HFF-Myc (cell line): Measurements from ENCODE around the gene JAM3.

Source experiments
- DNase-seq: peaks from one replicate; pipeline ENCODE4 v3.0.0-alpha.2; 2011; ENCODE audit warnings: low read depth; ENCODE audit errors: extremely low read depth
- H3K4me3 ChIP-seq: replicated peaks from 2 replicates; pipeline ENCODE4 v1.5.1; 2011; ENCODE audit warnings: low read depth, mild to moderate bottlenecking, control low read depth, low read length
- TF ChIP-seq, protein P1 (sequence below): IDR thresholded peaks from 2 replicates; pipeline ENCODE4 v1.5.1; 2012; ENCODE audit warnings: mild to moderate bottlenecking, low read depth, low read length, control low read depth; ENCODE audit errors: missing control alignments

The JAM3 gene

DNA sequence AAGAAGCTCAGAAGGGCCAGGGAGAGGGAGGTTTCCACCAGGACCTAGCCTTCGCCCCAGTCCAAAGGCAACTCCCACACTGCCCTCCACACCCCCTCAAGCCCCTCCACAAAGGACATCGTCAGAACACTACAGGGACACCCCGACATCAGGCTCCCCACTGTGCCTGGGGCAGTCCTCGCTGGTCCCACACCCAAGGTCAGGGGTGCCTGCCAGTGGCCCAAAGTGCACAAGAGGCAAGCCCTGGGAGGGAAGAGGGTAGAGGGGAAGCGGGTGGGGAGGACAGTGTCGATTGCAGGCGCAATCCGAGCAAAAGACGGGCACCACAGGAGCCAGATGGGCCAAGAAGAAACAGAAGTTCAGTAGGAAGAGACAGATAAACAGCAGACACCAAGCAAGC lies 35.6 kb upstream of the JAM3 start:
- TF ChIP-seq, protein P1, sequence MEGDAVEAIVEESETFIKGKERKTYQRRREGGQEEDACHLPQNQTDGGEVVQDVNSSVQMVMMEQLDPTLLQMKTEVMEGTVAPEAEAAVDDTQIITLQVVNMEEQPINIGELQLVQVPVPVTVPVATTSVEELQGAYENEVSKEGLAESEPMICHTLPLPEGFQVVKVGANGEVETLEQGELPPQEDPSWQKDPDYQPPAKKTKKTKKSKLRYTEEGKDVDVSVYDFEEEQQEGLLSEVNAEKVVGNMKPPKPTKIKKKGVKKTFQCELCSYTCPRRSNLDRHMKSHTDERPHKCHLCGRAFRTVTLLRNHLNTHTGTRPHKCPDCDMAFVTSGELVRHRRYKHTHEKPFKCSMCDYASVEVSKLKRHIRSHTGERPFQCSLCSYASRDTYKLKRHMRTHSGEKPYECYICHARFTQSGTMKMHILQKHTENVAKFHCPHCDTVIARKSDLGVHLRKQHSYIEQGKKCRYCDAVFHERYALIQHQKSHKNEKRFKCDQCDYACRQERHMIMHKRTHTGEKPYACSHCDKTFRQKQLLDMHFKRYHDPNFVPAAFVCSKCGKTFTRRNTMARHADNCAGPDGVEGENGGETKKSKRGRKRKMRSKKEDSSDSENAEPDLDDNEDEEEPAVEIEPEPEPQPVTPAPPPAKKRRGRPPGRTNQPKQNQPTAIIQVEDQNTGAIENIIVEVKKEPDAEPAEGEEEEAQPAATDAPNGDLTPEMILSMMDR: no peak
- DNase-seq: no peak
- no peak overlapping the region; the same call in 1 of the 2 replicates for H3K4me3 ChIP-seq

DNA sequence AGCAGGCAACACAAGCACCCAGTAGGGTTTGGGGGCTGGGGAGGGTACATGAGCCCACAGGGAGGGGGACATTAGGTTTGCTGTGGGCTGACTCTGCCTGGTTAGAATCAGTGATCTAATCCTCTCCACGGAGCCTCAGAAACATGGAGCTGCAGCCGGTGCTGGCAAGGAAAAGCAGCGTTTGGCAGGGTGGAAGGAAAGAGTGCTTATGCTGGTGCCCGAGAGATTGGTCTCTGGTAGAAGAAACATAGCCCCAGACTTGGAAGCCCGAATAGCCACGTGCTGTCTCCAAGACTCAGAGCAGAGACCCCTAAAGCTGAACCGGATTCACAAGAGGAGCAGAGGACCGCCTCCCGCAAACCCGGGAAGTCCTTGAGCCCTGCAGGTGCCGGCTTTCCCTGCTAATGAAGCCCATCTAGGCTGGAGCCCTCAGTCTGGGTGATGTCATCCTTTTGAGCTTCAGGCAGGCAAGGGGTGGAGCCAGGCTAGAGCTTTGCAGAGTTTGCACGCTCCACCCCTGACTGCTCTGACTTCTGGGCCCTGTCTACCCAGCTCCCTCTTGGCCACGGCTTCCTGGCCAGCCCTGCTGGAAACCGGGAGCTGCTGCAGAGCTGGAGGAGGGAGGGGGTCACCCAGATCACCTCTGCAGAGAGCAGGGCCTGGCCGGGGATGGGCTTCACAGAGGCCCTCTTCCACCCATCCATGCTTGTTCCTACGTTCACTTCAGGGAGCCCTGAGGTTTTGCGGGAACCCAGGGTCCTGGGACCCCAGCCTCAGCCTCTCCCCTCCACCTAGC lies 35.0 kb upstream of the JAM3 start:
- DNase-seq: peak; percentile 59
- no peak overlapping the region; the same call in 1 of the 2 replicates for H3K4me3 ChIP-seq
- TF ChIP-seq, protein P1: no peak

DNA sequence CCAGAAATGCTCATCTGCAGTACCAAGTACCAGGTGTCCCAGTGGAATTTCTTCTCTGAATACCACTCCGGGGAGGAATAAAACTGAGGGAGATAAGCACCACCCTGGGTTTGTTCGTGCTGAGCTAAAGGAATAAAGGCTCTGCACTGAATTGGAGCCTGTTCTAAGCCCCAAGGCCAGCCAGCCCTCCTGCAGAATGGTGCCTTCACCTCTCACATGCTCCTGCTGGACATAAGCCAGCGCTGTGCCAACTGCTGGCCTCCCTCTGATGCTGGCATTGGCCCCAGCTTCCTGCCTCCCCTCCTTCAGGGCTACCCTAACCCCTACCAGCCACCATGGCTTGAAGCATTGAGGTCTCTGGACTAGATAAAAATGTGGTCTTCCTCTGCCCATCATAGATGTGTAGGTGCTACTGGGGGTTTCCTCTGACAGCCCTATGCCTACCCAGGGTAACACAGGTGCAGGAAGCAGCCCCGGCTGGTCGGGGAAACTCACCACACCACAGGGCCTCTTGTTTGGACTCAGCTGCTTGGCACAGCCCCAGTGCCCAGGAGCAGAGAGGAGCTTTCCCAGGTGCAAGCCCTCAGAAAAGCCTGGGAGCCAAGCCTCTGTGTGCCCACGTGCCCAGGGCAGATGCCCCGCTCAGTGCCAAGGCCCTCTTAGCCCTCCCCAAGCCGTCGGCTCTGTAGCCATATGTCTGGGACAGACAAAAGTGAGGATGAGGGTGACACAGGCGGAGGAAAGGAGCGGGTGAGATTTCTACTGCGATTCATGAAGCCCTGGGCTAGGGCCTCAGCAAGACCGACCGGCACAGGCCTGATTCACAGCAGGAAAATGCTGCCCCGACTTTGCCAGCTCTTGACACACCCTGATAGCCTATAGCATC lies 34.1 kb upstream of the JAM3 start:
- no peak for DNase-seq
- H3K4me3 ChIP-seq: no peak overlapping the region
- TF ChIP-seq, protein P1: no peak

DNA sequence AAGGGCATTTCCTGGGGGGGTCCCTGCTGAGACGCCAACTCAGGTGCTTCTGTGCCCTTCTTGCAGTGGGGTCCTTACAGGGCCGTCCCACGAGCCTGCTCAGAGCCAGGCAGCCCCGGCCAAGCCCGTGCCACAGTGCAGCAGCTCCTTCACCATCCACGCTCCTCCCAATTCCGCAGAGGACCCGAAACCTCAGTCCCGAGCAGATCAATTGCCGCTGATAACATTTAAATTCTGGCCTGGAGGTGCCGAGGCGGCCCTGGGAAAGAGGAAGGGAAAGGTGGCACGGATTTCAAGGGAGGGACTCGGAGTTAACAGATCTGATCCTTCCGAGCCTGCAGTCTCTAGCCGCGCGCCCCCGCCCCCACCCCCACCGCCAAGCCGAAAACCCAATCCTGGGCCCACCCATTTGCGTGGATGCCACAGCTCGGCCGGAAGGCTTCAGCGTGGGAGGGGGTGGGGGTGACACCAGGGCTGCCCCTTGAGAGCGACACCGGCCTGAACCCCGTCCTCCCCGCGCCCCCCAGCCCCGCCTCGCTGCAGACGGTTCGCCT lies 32.3 kb upstream of the JAM3 start:
- peak overlapping the region; percentile 52 for H3K4me3 ChIP-seq
- no peak for DNase-seq
- TF ChIP-seq, protein P1: no peak

DNA sequence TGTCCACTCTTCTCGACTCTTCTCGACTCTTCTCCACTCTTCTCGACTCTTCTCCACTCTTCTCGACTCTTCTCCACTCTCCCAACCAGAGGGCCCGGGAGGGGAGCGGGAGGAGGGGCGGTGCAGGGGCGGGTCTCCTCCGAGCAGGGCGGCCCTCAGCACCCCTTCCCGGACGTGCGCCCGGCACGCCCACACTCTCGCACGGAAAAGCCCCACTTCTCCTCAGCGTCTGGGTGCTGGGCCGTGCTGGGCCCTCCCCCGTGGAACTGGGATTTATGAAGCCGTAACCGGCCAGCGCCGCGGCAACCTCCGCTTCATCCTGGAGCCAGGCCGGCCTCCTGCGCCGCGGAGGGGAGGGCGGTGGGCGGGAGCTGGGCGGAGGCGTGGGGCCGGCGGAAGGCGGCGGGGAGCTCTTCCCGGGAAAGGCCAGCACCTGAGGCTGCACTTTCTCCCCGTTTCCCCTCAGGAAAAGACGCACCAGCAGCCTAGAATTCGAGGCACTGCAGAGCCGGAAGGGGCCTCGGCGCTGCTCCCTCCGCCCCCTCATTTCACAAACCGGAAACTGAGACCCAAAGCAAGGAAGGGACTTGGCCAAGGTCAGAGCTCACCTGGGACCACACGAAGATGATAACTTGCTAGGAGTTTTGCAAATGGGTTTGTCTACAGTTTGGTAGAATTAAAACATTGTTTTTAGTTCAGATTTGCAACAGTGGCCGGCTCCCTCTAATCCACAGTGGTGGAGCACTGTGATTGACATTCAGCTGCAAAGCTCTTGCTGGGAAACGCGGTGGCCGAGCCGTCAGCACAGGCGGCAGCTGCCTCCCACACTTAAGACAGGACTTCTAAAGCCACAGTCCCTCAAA lies 31.6 kb upstream of the JAM3 start:
- peak overlapping the region; percentile 52 for H3K4me3 ChIP-seq
- TF ChIP-seq, protein P1: no peak
- no peak for DNase-seq

DNA sequence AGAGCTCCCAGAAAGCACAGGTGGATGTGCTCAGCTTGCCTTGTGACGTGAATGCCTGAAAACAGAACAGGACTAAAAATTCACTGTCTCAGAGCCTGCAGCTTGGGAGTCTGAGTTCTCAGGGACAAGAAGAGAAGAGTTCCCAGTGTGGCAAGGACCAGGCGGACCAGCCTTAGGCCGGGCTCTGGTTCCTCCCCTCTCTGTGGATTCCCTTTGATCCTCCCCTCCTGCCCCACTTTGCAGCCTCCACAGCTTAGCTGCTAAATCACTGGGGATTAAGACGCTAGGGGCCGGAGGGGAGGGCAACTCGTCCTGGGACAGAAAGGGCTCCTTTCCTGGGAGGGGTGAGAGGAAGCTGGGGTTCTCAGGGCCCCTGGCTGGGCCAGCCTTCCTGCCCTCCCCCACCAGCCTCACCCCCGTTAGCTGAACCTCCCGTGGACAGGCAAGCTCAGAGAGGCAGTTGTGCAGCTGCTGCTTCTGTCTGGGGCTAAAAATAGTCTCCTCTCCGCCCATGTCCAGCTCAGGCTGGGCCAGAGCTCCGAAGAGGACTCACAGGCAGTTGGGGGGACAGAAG lies 29.9 kb upstream of the JAM3 start:
- H3K4me3 ChIP-seq: no peak overlapping the region
- TF ChIP-seq, protein P1: no peak
- no peak for DNase-seq
